ENCODE data around the gene PDCD6IP.

Gene PDCD6IP

GRCh38 chr3:33810545-33810944 lies 12.1 kb downstream of the PDCD6IP start:
- TF ChIP-seq CTCF (IDR thresholded peaks at IDR 0.05; ENCODE audit: low read depth, low read length), result no peak
- no peak for DNase-seq (ENCODE audit: extremely low read depth, low read depth)

GRCh38 chr3:33821989-33822388 lies 23.6 kb downstream of the PDCD6IP start:
- no peak for DNase-seq (ENCODE audit: extremely low read depth, low read depth)
- no peak for TF ChIP-seq CTCF (IDR thresholded peaks at IDR 0.05; ENCODE audit: low read depth, low read length)

- DNase-seq (ENCODE audit: extremely low read depth, low read depth), result no peak
- TF ChIP-seq CTCF (IDR thresholded peaks at IDR 0.05; ENCODE audit: low read depth, low read length), result no peak
Observed at GRCh38 chr3:33823821-33824220, 25.4 kb downstream of the PDCD6IP start.

GRCh38 chr3:33825111-33825510 lies 26.7 kb downstream of the PDCD6IP start:
- TF ChIP-seq CTCF (IDR thresholded peaks at IDR 0.05; ENCODE audit: low read depth, low read length), result no peak
- no peak for DNase-seq (ENCODE audit: extremely low read depth, low read depth)

GRCh38 chr3:33826206-33826605 lies 27.8 kb downstream of the PDCD6IP start:
- no peak for TF ChIP-seq CTCF (IDR thresholded peaks at IDR 0.05; ENCODE audit: low read depth, low read length)
- peak; percentile 2 for DNase-seq (ENCODE audit: extremely low read depth, low read depth)

- TF ChIP-seq CTCF (IDR thresholded peaks at IDR 0.05; ENCODE audit: low read depth, low read length), result no peak
- peak; percentile 18 for DNase-seq (ENCODE audit: extremely low read depth, low read depth)
Observed at GRCh38 chr3:33826688-33827087, 28.3 kb downstream of the PDCD6IP start.

- no peak for DNase-seq (ENCODE audit: extremely low read depth, low read depth)
- no peak for TF ChIP-seq CTCF (IDR thresholded peaks at IDR 0.05; ENCODE audit: low read depth, low read length)
Observed at GRCh38 chr3:33829720-33830119, 31.3 kb downstream of the PDCD6IP start.
